T-helper 2 cell treated with Interferon-gamma antibody and Interleukin-4, amounts not matched to agents 100 ng/mL and 5 ng/mL, for 36 hours (primary cell): ENCODE data around the gene GAS1. TPM values are rescaled to one million over a fixed set of nuclear protein-coding genes. Genes with fewer than 3 reads are reported as not detected.

Source experiments
- intact Hi-C: fragments of 100-400 bp; cut with micrococcal nuclease; formaldehyde crosslinking; loops from one replicate; pipeline ENCODE4 v1.15.1; 2023
- total RNA-seq: library from RNA; stranded (reverse); gene quantifications from 2 replicates; pipeline ENCODE4 v1.2.3, GENCODE V29; 2022

GAS1 gene
- total RNA-seq, 1 donor from 2014 or later = 0.30 TPM

DNA sequence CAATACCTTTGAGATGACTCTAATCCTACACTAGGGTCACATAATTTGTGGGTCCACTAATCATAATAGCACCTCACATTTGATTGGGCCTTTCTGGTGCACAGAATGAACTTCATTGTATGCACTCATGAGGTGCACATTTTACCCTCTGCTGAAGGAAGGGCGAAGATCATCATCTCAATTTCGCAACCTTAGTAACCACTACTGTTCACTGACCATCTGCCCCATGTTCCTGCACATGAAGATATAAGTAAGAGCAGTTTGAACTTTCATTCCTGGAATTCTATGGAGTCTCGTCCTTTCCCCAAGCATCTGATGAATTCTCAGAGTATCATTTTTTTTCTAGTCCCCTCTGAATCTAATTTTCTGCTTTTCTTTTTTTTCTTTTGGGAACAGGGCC is 21.2 kb downstream of the GAS1 start:
- intact Hi-C loops = no loop called here

DNA sequence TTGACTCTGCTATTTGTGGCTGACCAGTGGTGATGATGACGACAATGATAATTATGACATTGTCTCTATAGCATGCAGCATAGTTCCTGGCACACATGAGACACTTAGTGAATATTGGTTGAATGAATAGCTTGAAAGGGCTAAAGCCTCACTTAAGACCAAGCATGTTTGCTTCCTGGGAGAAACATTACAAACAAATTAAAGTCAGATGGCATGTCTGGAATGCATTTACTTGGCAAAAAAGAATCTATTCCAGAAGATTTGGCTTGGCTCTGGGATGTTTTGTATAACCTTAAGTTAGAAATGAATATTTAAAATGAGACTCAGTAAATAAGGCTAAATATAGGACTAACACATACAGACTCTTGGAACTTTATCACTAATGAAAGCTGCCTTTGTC is 21.6 kb downstream of the GAS1 start:
- intact Hi-C loops = no loop called here

DNA sequence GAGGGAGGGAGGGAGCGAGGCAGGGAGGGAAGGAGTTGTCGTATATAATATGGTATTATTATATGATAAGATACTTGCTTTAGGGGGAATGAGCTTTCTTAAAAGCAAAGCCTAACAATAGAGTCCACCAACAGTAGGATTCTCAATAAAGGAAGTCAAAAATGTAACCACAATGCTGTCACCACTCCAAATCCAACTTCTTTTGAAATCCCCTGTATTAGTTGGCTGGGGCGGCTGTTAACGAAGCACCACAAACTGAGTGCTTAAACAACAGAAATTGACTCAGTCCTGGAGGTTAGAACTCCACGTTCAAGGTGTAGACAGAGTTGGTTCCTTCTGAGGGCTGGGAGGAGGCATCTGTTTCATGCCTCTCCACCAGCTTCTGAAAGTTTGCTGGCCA is 23.1 kb downstream of the GAS1 start:
- intact Hi-C loops = no loop called here

DNA sequence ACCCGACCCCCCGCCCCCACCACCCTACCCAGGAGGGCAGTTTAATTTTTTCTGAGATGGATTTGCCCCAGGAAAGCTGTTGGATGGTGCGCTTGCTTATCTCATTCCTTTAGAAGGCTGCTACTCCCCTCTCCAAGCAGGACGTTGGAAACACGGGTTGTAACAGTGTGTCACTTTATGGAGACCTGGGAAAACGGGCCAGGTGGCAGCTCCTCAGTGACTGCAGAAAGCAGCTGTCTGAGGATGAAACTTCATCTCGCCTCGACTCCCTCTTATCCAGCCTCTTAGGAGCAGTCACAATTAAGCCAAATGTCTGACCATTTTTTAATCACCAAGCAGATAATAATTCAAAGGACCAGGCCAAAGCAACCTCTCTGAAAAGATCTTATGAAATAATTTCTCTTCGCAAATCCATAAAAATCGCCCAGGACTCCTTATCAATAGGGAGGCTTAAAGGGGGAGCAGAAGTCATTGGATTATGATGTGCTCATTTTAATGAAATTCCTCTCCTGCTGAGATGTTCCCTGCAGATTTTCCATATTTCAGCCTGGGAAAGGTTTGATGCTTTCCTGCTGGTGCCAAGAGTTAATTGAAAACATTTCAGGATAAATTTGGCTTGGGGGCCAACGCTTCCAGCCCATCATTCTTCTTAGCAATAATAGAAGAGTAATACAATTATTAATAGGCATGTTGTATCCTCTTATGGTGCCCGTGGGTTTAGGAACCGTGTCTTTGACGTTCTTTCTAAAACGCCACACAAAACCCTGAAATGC is 26.0 kb downstream of the GAS1 start:
- intact Hi-C loops = no loop called here

DNA sequence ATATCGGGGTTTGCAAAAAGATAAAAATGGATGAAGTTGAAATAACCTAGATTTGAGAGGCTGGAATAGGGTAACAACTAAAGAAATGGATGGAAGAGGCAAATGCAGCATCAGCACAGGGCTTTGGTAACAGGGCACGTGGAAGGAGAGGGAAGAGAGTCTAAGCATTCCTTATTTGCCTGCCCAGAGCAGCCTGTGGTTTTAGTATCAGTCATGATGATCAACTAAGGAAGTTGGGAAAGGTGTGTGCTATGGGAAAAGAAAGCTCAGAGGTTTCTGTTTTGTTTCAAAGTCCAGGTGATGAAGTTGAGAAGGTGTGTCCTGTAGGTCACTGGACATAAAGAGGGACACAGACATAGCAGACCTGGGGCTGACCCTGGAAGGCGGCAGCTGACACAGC is 28.8 kb downstream of the GAS1 start:
- intact Hi-C loops = no loop called here

DNA sequence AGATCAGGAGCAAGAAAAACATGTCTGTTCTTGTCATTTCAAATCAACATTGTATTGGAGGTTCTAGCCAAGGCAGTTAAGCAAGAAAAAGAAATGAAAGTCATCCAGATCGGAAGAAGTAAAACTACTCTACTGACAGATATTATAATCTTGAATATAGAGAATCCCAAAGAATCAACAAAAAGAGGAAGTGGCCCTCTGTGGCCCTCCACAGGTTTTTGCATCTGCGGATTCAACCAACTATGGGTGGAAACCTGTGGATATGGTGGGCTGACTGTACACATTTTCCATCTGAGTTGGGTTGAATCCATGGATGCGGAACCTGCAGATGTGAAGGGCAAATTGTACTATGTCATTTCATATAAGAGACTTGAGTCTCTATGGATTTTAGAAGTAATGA is 35.1 kb downstream of the GAS1 start:
- intact Hi-C loops = no loop called here

DNA sequence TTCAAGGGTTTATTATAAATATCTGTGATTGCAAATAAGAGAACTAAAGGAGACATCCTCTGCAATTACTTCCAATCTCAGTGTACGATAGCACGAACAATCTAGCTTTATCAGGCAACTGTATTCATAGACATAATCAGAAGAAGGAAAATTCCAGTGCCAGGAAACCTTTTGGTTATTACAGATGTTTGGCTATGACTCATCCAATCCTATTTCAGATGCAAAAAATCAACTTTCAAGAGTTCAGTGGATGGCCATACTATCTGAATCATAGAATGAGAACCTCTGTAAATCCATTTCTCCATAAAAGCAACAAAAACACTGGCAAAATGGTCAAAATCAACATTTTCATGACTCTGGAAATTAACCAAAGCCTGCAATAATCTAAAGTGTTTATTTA is 37.9 kb downstream of the GAS1 start:
- intact Hi-C loops = no loop called here

DNA sequence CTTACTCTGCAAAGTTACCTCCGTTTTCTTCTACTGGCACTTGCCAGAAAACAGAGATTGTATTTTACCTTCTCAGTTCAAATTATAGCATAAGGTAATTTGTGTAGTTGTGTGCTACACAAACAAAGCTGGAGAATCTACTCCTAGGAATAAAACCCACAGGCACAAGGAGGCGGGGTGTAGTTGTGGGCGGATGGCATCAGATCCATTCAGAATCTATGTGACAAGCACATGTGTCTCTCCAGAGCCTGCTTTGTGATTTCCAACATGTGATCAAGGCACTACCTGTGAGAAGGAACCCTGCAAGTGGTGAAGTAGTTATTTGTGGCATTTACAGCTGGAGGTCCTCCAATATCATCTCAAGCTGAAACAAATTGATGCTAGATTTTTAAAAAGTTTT is 39.0 kb downstream of the GAS1 start:
- intact Hi-C loops = no loop called here

DNA sequence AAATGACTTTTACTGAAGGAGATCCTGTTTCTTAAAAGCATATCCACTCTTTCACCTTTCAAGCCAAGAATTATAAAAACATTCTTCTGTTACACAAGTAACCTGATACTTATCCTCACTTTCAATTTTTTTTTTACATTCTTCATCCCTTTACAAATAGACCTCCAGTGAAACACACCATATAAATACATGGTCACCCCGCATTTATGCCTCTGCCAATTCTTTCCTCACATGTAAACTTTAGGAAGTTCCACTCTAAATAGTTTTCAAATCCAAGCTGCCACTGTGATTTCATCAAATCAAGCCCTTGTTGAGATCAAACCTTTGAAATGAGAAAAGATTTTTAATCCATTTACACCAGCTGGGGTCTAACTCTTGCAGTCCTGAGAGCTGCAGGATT is 40.0 kb downstream of the GAS1 start:
- intact Hi-C loops = no loop called here

DNA sequence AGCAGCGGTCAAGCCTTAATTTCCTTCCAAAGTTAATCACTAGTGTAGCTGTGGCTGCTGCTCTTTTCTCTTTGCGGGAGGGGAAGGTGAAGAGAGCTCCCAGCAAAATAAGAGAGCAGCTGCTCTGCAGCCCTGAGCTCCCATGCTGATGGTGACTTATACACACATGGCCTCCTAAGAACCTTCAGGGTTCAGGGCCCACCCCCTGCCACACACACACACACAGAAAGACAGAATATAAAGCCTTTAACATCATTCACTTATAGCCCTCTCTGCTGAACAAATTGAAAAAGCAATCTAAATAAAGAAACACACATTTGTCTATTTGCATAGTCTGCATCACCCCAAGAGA is 43.6 kb downstream of the GAS1 start:
- intact Hi-C loops = no loop called here

DNA sequence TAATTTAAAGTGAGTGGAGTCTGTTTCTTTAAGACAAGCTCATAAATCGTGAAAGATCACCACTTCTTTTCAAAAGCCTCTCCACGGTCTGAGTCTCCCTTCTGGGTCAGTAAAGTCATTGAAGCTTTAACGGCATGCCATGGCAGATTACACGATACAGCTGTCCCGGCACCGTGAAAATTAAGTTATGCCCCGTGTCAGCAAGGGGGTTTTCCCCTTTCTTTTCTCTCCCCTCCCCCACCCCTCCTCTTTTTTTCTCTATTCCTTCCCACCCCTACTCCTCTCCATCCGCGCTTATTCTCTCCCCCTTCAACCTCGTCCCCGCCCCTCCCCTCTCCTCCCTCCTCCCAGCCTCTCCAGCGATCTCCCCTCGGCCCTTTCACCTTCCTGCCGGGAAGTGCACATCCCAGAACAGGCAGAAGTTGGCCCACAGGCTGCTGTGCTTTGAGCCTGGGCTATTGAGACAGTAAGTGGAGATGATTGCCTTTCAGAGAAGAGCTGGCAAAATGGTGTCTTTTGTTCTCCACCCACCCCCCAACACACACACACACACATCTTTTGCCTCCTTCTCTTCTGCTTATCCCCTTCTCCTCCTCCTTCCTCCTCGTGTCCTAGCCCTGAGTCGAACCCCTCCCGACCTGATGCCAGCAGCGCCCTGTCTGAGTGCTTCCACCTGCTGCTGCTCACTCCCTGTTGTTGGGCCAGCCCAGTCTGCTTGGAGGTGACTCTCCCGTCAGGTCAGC is 44.1 kb downstream of the GAS1 start:
- intact Hi-C loops = no loop called here

DNA sequence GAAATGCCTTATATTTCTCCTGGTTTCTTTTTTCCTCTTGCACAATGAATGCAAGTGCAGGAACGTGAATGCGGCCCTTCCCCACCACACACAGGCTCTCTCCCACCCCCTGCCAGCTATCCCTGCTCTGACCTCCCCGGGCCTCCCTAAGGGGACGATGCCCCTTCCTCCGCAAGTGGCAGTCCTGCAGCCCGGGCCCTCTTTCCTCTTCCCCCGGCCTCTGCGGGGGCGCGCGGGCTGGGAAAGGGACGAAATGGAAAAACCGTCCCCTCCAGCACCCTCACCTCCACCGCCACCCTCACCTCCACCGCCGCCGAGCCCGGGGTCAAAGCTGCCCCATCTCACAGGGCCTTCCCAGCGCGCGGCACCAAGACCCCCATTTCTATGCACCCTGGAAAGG is 44.7 kb downstream of the GAS1 start:
- intact Hi-C loops = no loop called here

DNA sequence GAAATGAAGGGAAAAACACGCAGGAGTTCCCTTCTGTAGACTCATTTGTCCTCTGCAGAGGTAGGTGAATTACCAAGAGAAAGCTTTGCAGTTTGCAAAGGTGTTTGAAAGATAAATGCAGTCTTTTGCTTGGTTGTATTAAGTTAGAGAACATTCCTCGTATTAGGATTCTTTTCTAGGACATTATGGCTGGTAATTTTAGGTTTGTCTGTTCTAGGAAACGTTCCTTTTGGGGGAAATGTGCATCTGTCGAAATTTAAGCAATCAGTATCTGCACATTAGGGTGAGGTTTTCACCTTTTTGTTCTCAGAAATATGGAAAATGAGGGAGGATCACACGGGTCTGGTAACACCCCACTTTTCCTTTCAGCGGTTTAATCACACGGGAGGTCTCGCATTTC is 45.1 kb downstream of the GAS1 start:
- intact Hi-C loops = no loop called here

DNA sequence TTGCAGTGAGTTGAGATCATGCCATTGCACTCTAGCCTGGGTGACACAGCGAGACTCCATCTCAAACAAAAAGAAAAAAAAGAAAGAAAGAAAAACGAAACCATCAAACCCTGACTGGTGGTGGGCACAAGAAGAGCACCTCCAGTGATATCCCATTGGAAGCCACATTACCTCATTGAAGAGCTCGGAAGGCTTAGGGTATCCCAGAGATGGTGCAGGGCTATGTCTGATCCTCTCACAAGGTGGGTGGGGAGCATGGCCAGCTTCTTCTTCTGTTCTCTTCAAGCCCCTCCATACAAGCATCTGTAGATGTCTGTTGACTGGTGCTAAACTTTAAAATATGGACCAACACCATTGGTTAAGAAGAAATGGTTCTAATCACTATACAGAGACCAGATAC is 45.8 kb downstream of the GAS1 start:
- intact Hi-C loops = no loop called here
